22Rv1 (cell line): Measurements from ENCODE around the gene ATXN7L1.
"Not testable (repeated sequence)": the region's sequence is repeated elsewhere in the genome, so short reads cannot be mapped to it uniquely, and the experiment has no call there.

Experiments used
- H3K27ac ChIP-seq: fragments of 450-650 bp; 2 replicates; pipeline ENCODE4 v1.5.1; 2017
- CTCF ChIP-seq: fragments of 450-650 bp; IDR thresholded peaks from 2 replicates; pipeline ENCODE4 v1.5.1; 2017; ENCODE audit warnings: mild to moderate bottlenecking
- ZFX ChIP-seq: fragments of 450-650 bp; IDR thresholded peaks from 2 replicates; pipeline ENCODE4 v1.6.1; 2017; ENCODE audit warnings: antibody characterized with exemption, borderline replicate concordance

Gene ATXN7L1

GRCh38 chr7:105857009-105857952, 19.1 kb downstream of the ATXN7L1 start:
- no peak overlapping the region for H3K27ac ChIP-seq
- TF ChIP-seq CTCF (no peak), ZFX (no peak)

GRCh38 chr7:105854498-105854897, 21.9 kb downstream of the ATXN7L1 start:
- no peak overlapping the region for H3K27ac ChIP-seq
- TF ChIP-seq ZFX, result no peak
- no peak for TF ChIP-seq CTCF

- no peak for TF ChIP-seq ZFX
- no peak for TF ChIP-seq CTCF
- no peak overlapping the region for H3K27ac ChIP-seq
Measured at GRCh38 chr7:105853931-105854419, 22.4 kb downstream of the ATXN7L1 start.

- TF ChIP-seq ZFX (no peak), CTCF (no peak)
Measured at GRCh38 chr7:105851064-105851463, 25.3 kb downstream of the ATXN7L1 start.

GRCh38 chr7:105849122-105849855, 27.1 kb downstream of the ATXN7L1 start:
- TF ChIP-seq ZFX (no peak), CTCF (no peak)
- H3K27ac ChIP-seq, result no peak overlapping the region

More at GRCh38 chr7:105851064-105851463, 25.3 kb downstream of the ATXN7L1 start:
- H3K27ac ChIP-seq, result no peak overlapping the region

- no peak for TF ChIP-seq CTCF
- no peak for TF ChIP-seq ZFX
- H3K27ac ChIP-seq, result no peak overlapping the region
Measured at GRCh38 chr7:105846404-105846803, 30.0 kb downstream of the ATXN7L1 start.

- not testable (repeated sequence) for H3K27ac ChIP-seq
Measured at GRCh38 chr7:105844681-105845080, 31.7 kb downstream of the ATXN7L1 start.
